Tibial nerve (tissue), 4 donors: ENCODE results near the gene CCDC78. TPM values are rescaled to one million over a fixed set of nuclear protein-coding genes. Genes with fewer than 3 reads are reported as not detected.
"Not testable (repeated sequence)": the region's sequence is repeated elsewhere in the genome, so short reads cannot be mapped to it uniquely, and the experiment has no call there.

Experiments used
- DNase-seq, 2 donors: peaks; one replicate each; pipeline ENCODE4 v3.0.0-alpha.2; 2019; ENCODE audit warnings: low spot score in 2 of 2
- H3K27ac ChIP-seq, 4 donors: fragments of 200-600 bp; sonication (generic) in 3 of 4; one replicate each; pipeline ENCODE4 v1.5.1; 2017 to 2019; ENCODE audit warnings: mild to moderate bottlenecking in 1 of 4
- H3K27me3 ChIP-seq, 2 donors: fragments of 200-600 bp; sonication (generic) in 1 of 2; one replicate each; pipeline versions ENCODE4 v1.5.1 to v1.6.0; 2017 to 2019
- H3K36me3 ChIP-seq, 3 donors: fragments of 200-600 bp; sonication (generic); one replicate each; pipeline ENCODE4 v1.5.1; 2018 to 2019
- H3K4me1 ChIP-seq, 4 donors: fragments of 200-600 bp; sonication (generic) in 3 of 4; one replicate each; pipeline ENCODE4 v1.5.1; 2017 to 2019
- H3K4me3 ChIP-seq, 4 donors: fragments of 200-600 bp; sonication (generic) in 3 of 4; one replicate each; pipeline ENCODE4 v1.5.1; 2017 to 2019; ENCODE audit warnings: mild to moderate bottlenecking in 1 of 4, moderate library complexity in 1 of 4
- H3K9me3 ChIP-seq, 4 donors: fragments of 200-600 bp; sonication (generic) in 3 of 4; one replicate each; pipeline ENCODE4 v1.5.1; 2017 to 2019
- EP300 ChIP-seq, 2 donors: sonication (generic); formaldehyde crosslinking; IDR thresholded peaks; one replicate each; pipeline ENCODE4 v1.6.1; 2017; ENCODE audit warnings: antibody characterized with exemption in 2 of 2, mild to moderate bottlenecking in 1 of 2
- POLR2A ChIP-seq, 2 donors: fragments of 450-650 bp; IDR thresholded peaks; one replicate each; pipeline ENCODE4 v1.6.1; 2017; ENCODE audit warnings: antibody characterized with exemption in 2 of 2, mild to moderate bottlenecking in 2 of 2, moderate library complexity in 2 of 2
- WGBS, 2 donors: methylation state at CpG; one replicate each; pipeline ENCODE4 v1.1.5; 2018; 5-methylcytosine and 5-hydroxymethylcytosine counted together
- total RNA-seq, 4 donors: library from RNA; depleted of rRNA; stranded (reverse); fragments of >200 nt; gene quantifications; one replicate each; pipeline ENCODE4 v1.1.0, GENCODE V29; 2016
- TF ChIP-seq, protein P1 (sequence below), 5 experiments: fragments of 200-600 bp in 3 of 5; fragments of 450-650 bp in 2 of 5; sonication (generic) in 3 of 5; IDR thresholded peaks; one replicate each; pipeline ENCODE4 v1.5.1; 2016 to 2019; ENCODE audit warnings: antibody characterized with exemption in 5 of 5, mild to moderate bottlenecking in 3 of 5, moderate library complexity in 2 of 5

Gene CCDC78
- total RNA-seq, 4 donors from 2014 or later: 0.63 to 7.5 (median 3.0) TPM

DNA sequence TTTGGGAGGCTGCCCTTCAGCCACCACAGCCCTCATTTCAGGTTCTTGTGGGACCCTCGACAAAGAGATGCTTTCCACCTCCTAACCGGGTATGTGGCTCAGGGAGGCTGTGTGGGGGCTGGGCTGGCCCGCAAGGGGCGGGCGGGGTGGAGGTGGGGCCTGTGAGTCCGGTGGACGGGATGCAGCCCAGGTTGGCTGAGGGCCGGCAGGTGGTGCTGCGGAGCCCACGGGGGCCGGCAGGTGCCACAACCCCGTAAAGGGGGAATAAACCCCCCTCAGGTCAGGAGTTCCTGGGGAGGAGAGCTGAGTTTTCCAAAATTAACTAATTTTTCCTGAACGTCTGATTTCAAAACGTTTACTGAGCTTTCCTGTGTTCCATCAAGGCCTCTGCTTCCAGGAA, 19.5 kb upstream of the CCDC78 start:
- Histone ChIP-seq H3K27me3 (peaks cover 0 to 3% of the 10 kb centered on the region in 2 donors), H3K36me3 (no peaks in the 10 kb centered on the region), H3K4me1 (peaks cover 0 to 6% (median 3%) of the 10 kb centered on the region in 4 donors), H3K9me3 (no peaks in the 10 kb centered on the region), H3K4me3 (no peak overlapping the region), H3K27ac (no peak overlapping the region)
- no peak for TF ChIP-seq EP300 (IDR thresholded peaks at IDR 0.05)
- TF ChIP-seq, protein P1, sequence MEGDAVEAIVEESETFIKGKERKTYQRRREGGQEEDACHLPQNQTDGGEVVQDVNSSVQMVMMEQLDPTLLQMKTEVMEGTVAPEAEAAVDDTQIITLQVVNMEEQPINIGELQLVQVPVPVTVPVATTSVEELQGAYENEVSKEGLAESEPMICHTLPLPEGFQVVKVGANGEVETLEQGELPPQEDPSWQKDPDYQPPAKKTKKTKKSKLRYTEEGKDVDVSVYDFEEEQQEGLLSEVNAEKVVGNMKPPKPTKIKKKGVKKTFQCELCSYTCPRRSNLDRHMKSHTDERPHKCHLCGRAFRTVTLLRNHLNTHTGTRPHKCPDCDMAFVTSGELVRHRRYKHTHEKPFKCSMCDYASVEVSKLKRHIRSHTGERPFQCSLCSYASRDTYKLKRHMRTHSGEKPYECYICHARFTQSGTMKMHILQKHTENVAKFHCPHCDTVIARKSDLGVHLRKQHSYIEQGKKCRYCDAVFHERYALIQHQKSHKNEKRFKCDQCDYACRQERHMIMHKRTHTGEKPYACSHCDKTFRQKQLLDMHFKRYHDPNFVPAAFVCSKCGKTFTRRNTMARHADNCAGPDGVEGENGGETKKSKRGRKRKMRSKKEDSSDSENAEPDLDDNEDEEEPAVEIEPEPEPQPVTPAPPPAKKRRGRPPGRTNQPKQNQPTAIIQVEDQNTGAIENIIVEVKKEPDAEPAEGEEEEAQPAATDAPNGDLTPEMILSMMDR (IDR thresholded peaks at IDR 0.05): peak in 1 of 5 experiments; percentile 14
- no peak for TF ChIP-seq POLR2A (IDR thresholded peaks at IDR 0.05)
- WGBS, 2 donors: 1% methylated on average over 11 to 12 of the region's 14 CpGs
- no peak for DNase-seq

DNA sequence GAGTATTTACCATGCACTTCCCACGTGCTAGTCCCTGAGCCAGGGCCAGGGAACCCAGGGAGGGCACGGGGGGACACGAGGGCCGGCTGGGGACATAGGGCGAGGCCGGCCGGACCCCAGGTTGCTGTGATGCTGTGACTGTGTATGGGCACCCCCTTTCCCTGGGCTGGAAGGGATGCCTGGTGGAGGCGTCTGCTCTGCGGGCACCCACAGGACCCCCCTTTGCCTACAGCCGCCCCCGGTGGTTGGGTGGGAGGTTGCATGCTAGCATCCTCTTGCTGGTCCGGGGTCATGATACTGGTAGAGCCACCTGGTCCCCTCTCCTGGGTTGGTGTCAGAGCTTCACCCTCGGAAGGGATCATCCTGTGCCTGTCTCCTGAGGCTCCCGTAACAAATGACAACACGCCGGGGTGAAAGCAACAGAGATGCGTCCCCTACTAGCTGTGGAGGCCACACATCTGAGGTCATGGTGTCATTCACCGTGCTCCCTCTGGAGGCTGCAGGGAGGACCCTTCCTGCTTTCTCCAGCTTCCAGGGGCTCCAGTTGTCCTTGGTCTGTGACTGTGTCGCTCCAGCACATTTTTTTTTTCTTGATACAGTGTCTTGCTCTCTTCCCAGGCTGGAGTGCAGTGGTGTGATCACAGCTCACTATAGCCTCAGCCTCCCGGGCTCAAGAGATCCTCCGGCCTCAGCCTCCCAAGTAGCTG, 17.7 kb upstream of the CCDC78 start:
- Histone ChIP-seq H3K4me1 (peaks cover 0 to 16% (median 14%) of the 10 kb centered on the region in 4 donors), H3K27ac (no peak overlapping the region), H3K27me3 (peaks cover 0 to 3% of the 10 kb centered on the region in 2 donors), H3K36me3 (peaks cover 0 to 7% (median 0%) of the 10 kb centered on the region in 3 donors), H3K4me3 (no peak overlapping the region), H3K9me3 (no peaks in the 10 kb centered on the region)
- TF ChIP-seq EP300 (IDR thresholded peaks at IDR 0.05): no peak
- no peak for TF ChIP-seq POLR2A (IDR thresholded peaks at IDR 0.05)
- TF ChIP-seq, protein P1 (IDR thresholded peaks at IDR 0.05): no peak
- WGBS, 2 donors: 72 to 75% methylated on average over 17 to 18 of the region's 21 CpGs
- no peak for DNase-seq

DNA sequence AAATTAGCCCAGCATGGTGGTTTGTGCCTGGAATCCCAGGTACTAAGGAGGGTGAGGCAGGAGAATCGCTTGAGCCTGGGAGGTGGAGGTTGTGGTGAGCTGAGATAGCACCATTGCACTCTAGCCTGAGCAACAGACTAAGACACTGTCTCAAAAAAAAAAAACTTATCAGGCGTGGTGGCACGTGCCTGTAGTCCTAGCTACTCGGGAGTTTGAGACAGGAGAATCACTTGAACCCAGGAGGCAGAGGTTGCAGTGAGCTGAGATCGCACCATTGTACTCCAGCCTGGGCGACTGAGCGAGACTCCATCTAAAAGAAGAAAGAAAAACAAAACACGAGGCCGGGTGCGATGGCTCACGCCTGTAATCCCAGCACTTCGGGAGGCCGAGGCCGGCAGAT, 16.7 kb upstream of the CCDC78 start:
- not testable (repeated sequence) for H3K9me3 ChIP-seq, DNase-seq, H3K27me3 ChIP-seq, H3K27ac ChIP-seq, H3K4me3 ChIP-seq
- H3K4me1 ChIP-seq: peaks cover 0 to 16% (median 14%) of the 10 kb centered on the region in 4 donors
- H3K36me3 ChIP-seq: peaks cover 0 to 18% (median 0%) of the 10 kb centered on the region in 3 donors
- 74 to 76% methylated on average over 14 of the region's 14 CpGs for WGBS, 2 donors

DNA sequence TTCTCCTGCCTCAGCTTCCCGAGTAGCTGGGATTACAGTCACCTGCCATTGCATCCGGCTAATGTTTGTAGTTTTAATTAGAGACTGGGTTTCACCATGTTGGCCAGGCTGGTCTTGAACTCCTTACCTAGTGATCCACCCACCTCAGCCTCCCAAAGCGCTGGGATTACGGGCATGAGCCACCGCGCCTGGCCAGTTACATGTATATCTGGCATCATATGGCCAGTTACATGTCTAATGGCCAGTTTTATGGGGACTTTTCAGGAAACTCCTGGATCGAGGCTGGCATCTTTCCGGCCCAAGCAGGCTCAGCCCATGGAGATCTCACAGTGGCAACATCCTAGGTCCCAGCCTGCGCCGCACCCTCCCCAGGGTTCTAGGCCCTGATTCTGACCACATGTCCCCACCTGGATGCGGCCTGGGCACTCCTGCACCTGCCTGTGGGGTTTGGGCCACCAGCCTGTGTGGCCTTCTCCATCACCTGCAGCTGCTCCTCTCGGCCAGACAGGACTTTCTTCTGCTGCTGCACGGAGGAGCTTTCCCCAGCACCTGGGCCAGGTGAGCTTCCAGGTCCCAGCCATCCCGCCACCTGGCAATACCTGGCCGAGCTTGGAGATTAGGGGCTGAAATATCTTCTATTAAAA, 15.9 kb upstream of the CCDC78 start:
- no peaks in the 10 kb centered on the region for H3K9me3 ChIP-seq
- WGBS, 2 donors: 88 to 90% methylated on average over 15 of the region's 15 CpGs
- TF ChIP-seq POLR2A (IDR thresholded peaks at IDR 0.05): no peak
- TF ChIP-seq, protein P1 (IDR thresholded peaks at IDR 0.05): no peak
- TF ChIP-seq EP300 (IDR thresholded peaks at IDR 0.05): no peak
- H3K27ac ChIP-seq: no peak overlapping the region
- H3K4me1 ChIP-seq: peaks cover 0 to 16% (median 14%) of the 10 kb centered on the region in 4 donors
- no peak for DNase-seq
- peaks cover 0 to 25% (median 0%) of the 10 kb centered on the region in 3 donors for H3K36me3 ChIP-seq
- H3K4me3 ChIP-seq: no peak overlapping the region
- peaks cover 0 to 3% of the 10 kb centered on the region in 2 donors for H3K27me3 ChIP-seq

DNA sequence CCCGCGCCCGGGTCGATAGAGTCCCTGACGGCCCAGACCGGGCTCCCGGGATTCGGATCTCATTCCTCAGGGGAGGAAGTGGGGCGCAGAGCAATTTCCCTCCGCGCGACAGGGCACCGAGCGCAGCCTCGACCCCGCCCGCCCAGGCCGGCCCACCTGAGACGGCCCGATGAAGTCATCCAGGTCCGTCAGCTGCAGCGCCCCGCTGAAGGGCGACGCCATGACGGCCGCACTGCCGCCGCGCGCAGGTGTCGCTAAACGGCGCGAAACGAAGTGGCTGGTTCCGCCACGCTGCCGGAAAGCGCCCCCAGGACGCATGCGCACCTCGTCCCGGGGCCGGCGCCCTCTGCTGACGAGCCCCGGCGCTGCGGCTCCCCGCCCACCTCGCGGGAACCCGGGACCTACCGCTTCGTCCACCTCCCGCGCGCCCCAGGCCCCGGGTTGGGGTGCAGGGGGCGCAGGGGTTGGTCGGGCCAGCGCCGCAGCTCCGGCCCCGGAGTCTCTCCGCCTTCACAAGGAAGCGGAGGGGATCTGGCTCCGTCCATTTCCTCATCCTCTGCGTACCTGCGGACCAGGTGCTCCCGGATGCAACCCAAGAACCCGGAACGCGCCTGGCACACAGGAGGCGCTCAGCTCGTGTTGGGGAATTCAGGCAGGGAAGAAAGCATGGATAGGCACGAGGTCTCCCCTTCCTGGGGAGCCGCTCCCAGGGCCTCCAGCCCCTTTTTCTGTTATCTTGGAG, 14.7 kb upstream of the CCDC78 start, which contains the start of gene CIAO3:
Gene CIAO3 (minus strand): TSS at position 234 of the 742 bp plus-strand sequence. CDS start 12 bp downstream, at position 222.
- DNase-seq: peak; percentile 66 to 74
- Histone ChIP-seq H3K36me3 (peaks cover 0 to 37% (median 0%) of the 10 kb centered on the region in 3 donors), H3K27ac (peak within 1 kb of the TSS; percentile 24 to 87 (median 76)), H3K4me1 (peaks cover 0 to 16% (median 14%) of the 10 kb centered on the region in 4 donors), H3K27me3 (peaks cover 0 to 3% of the 10 kb centered on the region in 2 donors), H3K4me3 (peak within 1 kb of the TSS; percentile 75 to 100 (median 94)), H3K9me3 (no peaks in the 10 kb centered on the region)
- 3% methylated on average over 7 to 15 of the region's 79 CpGs for WGBS, 2 donors
- TF ChIP-seq, protein P1 (IDR thresholded peaks at IDR 0.05): peak; percentile 94 to 99 (median 98)
- TF ChIP-seq EP300 (IDR thresholded peaks at IDR 0.05) (peak; percentile 88 to 100), POLR2A (IDR thresholded peaks at IDR 0.05) (peak in 1 of 2 donors; percentile 56)
